HG03432 (cell line): ENCODE results near the gene NEU1.
"Not testable (repeated sequence)": the region's sequence is repeated elsewhere in the genome, so short reads cannot be mapped to it uniquely, and the experiment has no call there.

Source experiments
- ATAC-seq: cut with Tn5 transposase; IDR thresholded peaks from one replicate; pipeline ENCODE4 v1.9.1; 2021; ENCODE audit warnings: mild to moderate bottlenecking, moderate library complexity; ENCODE audit not compliant: unreplicated experiment

The NEU1 gene

DNA sequence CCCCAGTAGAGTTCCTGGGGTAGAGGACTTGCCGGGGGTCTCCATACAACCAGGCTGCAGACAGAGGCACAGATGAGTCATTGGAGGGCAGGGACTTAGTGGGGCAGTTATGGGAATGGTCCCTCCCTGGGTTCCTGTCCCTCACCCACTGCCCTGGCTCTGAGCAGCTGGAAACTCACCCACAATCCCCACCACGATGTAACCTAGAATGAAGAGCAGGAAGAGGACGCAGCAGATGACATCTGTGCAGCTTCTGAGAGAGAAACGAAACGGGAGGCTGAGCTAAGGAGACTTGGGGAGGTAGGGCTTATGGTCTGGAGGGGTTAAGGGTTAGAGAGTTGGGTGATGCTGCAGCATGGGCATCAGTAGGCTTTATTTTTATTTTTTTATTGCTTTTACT lies 13.3 kb upstream of the NEU1 start:
- no peak for ATAC-seq

DNA sequence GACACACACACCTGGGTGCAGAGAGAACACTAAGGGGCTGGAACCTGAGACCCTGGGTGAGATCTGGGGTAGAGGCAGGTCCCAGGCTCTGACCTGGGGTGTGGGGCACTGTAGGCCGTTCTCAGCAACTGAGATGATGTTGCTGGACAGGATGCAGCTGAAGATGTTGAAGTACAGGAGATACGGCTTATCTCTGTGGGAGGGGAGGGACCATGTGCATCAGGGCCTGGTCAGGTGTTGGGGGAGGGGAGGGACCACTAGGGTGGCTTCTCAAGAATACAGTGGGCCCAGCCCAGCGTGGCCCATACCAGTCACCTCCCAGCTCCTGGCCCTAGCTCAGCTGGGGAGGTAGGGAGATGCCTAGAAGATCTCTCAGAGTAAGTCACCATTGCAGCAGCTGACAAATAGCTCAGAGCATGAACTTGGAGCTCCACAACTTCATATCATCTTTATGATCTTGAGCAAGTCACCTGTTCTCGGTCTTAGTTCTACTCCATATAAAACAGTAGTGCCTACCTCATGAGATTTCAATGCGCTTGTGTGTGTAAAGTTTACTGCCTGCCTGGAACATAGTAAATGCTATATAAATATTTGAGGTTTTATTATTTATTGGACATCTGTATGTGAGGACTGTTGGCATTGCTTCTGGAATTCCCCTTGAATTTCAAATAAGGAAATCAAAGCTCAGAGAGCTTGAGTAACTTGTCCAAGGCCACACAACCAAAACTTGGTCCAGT lies 12.4 kb upstream of the NEU1 start:
- no peak for ATAC-seq

GRCh38 chr6:31874084-31874670 lies 11.6 kb upstream of the NEU1 start:
- no peak for ATAC-seq

DNA sequence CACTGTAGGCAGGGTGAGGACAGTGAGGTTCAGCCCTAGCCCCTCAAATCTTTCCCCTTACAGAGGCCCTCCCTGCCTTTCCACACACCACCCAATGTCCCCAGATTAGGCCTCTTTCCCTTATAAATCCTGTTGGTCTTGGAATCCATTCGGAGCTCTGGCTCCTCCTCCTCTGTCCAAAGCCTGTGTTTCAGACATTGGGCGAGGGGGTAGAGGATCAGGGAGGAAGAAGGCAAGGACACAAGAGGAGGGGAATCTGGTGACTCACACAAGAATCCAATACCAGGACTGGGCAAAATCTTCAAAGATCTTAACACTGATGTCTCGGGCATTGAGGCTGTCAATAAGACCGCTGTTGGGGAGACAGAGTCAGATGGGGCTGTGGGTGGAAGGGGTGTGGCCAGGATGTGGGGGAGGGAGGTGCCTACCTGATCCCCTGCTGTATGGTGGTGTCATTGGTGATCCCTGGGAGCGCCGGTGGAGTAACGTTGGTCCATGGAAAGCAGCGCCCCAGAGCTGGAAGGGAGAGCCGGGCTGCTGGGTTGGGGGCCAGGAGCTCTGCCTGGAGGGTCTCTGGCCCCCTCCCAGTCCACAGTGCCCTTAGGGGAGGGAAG lies 8.5 kb upstream of the NEU1 start:
- no peak for ATAC-seq

- ATAC-seq = no peak
Measured at GRCh38 chr6:31870385-31870921, 7.8 kb upstream of the NEU1 start.

DNA sequence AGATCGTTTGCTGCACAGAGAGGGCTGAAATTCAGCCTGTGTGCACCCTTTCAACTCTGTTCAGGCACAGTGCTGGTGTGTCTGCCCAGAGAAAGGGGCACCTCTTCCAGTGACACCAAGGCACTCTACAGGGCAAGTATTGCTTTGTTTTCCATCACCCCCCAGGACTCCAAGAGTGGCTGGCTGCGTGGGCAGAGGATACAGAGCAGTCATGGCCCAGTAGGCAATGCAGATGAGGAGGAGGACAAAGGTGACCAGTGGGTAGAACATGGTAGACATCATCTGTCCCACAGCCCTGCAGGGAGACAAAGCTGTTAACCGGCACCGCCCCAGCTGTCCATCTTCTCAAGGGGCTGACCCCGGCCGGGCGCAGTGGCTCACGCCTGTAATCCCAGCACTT lies 6.7 kb upstream of the NEU1 start:
- no peak for ATAC-seq

GRCh38 chr6:31868658-31868971 lies 6.0 kb upstream of the NEU1 start:
- not testable (repeated sequence) for ATAC-seq

DNA sequence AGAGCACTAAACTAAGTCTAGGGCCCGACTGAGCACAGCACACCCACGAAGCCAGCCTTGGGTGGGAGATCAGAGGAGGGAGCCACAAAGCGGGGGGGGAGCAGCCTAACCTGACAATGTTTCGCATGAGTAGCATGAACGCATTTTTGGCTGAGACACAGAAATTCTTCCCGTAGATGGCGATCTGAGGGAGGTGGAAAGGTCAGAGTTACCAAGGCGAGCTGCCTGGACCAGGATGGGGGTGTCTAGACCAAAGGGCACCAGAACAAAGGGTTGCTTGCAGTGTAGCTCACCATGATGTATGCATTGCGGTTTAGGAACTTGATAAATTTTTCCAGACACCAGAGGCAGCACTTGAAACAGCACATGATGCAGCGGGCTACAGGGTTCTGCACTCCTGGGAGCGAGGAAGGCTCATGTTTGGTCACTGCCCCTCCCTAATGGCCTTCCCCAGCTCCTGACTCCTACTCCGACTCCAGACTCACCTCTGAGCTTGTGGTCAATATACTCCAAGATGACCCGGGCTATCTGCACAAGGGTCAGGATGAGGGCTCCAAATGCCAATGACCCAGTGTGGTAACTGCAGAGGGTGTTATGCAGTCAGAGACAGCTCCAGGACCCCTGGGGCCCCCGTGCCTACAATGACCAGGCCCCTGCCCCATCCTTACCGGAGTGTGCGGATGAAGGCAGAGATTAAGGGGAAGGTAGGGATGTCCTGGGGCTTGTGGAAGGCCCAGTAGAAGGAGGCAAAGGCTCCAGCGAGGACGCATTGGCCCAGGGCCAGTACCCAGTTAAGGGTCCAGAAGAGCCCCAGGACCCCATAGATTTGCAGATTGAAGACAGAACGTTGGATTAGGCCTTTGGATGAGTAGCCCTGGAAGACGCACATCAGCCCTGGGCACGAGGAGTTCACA lies 2.8 kb upstream of the NEU1 start:
- ATAC-seq = no peak

DNA sequence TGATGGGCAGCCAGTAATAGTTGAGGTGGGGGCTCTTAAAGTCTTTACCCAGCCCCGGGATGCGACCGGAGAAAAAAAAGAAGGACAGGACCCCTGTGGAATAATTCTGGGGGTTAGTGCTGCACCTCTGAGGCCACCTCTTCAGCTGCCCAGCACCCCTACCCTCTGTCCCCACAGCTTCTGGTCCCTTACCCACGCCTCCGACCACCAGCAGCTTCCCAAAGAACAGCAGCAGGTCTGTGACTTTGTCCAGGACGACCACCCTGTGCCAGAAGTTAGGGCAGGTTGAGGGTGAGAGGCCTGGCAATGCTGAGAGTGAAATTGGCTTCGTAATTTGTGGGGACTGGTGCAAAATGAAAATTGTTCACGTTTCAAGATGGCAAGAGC lies 2.2 kb upstream of the NEU1 start:
- ATAC-seq = no peak

- ATAC-seq = not testable (repeated sequence)
Measured at GRCh38 chr6:31864123-31864562, 1.5 kb upstream of the NEU1 start.

- ATAC-seq = no peak
Measured at GRCh38 chr6:31861919-31862343, 690 bp downstream of the NEU1 start.

GRCh38 chr6:31861150-31861549 lies 1.5 kb downstream of the NEU1 start:
- ATAC-seq = no peak

DNA sequence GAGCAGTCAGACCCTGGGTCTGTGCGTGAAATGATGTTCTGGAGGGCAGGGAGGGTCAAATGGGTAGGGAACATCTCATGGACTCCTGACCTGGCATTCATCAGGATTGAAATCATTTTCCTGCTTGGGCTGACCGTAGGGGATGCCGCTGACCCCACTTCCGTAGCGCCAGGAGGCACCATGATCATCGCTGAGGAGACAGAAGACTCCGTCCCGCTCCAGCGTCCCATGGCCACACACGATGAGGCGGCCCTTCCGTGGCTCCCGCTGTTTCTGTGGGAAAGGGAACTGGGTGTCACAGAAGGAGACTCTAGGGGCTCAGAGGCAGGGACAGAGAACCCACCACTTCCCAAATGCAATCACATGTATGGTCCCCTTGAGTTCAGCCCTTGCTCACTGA lies 2.3 kb downstream of the NEU1 start:
- ATAC-seq = no peak

DNA sequence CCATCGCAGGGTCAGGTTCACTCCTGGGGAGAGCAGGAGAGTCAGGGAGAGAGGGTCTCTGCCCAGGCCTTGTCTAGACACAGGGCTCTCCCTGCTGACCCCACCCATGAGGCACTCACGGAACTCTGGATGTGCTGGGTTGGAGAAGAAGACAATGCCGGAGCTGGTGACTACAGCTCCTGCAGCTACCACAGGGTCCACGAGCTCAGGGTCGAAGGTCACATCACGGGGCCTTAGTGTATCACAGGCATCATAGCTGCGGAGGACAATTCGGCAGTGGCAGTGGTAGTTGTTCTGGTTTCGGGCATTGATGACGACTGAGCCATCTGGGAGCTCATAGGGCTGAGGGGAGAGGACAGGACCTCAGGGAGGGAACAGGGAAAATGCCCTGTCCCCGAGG lies 2.7 kb downstream of the NEU1 start:
- ATAC-seq = no peak

DNA sequence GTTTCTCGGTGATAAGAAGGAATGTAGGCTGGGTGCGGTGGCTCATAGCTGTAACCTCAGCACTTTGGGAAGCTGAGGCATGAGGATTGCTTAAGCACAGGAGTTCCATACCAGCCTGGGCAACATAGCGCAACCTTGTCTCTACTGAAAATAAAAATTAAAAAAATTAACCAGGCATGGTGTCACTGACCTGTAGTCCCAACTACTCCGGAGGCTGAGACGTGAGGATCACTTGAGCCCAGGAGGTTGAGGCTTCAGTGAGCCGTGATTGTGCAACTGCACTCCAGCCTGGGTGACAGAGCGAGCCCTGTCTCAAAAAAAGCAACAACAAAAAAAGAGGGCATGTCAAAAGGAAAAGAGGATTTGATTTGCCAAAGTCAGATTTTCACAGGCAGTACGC lies 3.9 kb downstream of the NEU1 start:
- ATAC-seq = no peak

- ATAC-seq = not testable (repeated sequence)
Measured at GRCh38 chr6:31857774-31858173, 4.8 kb downstream of the NEU1 start.

DNA sequence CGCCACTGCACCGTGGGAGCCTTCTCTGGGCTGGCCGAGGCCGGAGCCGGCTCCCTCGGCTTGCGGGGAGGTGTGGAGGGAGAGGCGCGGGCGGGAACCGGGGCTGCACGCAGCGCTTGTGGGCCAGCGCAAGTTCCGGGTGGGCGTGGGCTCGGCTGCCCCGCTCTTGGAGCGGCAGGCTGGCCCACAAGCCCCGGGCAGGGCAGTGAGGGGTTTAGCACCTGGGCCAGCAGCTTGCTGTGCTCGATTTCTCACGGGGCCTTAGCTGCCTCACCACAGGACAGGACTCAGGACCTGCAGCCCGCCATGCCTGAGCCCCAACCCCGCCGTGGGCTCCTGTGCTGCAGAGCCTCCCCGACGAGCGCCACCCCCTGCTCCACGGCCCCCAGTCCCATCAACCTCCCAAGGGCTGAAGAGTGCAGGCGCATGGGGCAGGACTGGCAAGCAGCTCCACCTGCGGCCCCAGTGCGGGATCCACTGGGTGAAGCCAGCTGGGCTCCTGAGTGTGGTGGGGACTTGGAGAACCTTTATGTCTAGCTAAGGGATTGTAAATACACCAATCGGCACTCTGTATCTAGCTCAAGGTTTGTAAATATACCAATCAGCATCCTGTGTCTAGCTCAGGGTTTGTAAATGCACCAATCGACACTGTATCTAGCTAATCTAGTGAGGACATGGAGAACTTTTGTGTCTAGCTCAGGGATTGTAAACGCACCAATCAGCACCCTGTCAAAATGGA lies 10.5 kb downstream of the NEU1 start:
- not testable (repeated sequence) for ATAC-seq

DNA sequence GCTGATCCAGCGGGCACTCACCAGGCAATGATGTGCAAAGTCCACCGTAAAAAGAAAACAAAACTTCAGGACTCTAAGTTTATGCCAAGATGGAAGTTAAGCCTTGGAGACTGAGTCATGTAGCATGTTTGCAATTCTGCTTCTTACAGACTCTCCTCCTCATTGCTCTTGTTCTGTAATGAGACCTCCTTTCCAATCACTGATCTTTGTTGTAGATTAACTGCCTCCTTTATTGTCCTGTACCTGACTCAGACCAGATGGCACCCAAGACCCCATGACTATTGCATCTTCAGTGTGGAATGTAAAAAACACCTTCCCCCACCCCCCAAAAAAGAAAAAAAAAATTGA lies 11.2 kb downstream of the NEU1 start:
- ATAC-seq = no peak

- ATAC-seq = no peak
Measured at GRCh38 chr6:31850765-31851484, 11.7 kb downstream of the NEU1 start.
